Gastrocnemius medialis (tissue), 4 donors: Measurements from ENCODE around the gene ZBTB12.

Experiments
- CTCF ChIP-seq, 5 experiments: fragments of 450-650 bp in 3 of 5; fragments of 200-600 bp in 2 of 5; sonication (generic) in 2 of 5; IDR thresholded peaks in 4 of 5; conservative IDR thresholded peaks in 1 of 5; 1 replicate in 4 of 5; 2 replicates in 1 of 5; pipeline ENCODE4 v1.5.1; 2016 to 2019; ENCODE audit warnings: antibody characterized with exemption in 5 of 5, mild to moderate bottlenecking in 3 of 5, moderate library complexity in 3 of 5
- POLR2A ChIP-seq, 2 donors: fragments of 450-650 bp; IDR thresholded peaks; one replicate each; pipeline ENCODE4 v1.6.1; 2017; ENCODE audit warnings: antibody characterized with exemption in 2 of 2, mild to moderate bottlenecking in 2 of 2, moderate library complexity in 2 of 2

- TF ChIP-seq CTCF (IDR thresholded peaks at IDR 0.05 in 4 of 5, conservative IDR thresholded peaks at IDR 0.05 in 1 of 5) (no peak), POLR2A (IDR thresholded peaks at IDR 0.05) (no peak)
Measured at GRCh38 chr6:31871046-31871659, 30.7 kb downstream of the ZBTB12 start.
